DND-41 (cell line): ENCODE results near the gene VWDE.
"Not testable (repeated sequence)": the region's sequence is repeated elsewhere in the genome, so short reads cannot be mapped to it uniquely, and the experiment has no call there.

Experiments used
- ATAC-seq: fragments of 200-7000 bp; cut with Tn5 transposase; 3 replicates; pipeline ENCODE4 v1.9.1; 2021; ENCODE audit warnings: low read depth; ENCODE audit not compliant: insufficient read depth
- DNase-seq: peaks from one replicate; pipeline ENCODE4 v3.0.0-alpha.2; 2020
- H2AFZ ChIP-seq: 2 replicates; pipeline ENCODE4 v1.6.0; 2012; ENCODE audit warnings: low read depth, low read length
- H3K27ac ChIP-seq: 2 replicates; pipeline ENCODE4 v1.5.1; 2012; ENCODE audit warnings: low read length, inconsistent platforms
- H3K27me3 ChIP-seq: fragments of 200-600 bp; sonication (generic); 2 replicates; pipeline ENCODE4 v1.6.0; 2012; ENCODE audit warnings: low read length, mild to moderate bottlenecking, inconsistent platforms; ENCODE audit not compliant: insufficient read depth, poor library complexity
- H3K36me3 ChIP-seq: 2 replicates; pipeline ENCODE4 v1.5.1; 2012; ENCODE audit warnings: low read length, inconsistent platforms; ENCODE audit not compliant: insufficient read depth
- H3K4me1 ChIP-seq: 2 replicates; pipeline ENCODE4 v1.5.1; 2012; ENCODE audit warnings: mild to moderate bottlenecking, low read length; ENCODE audit not compliant: insufficient read depth
- H3K4me2 ChIP-seq: 2 replicates; pipeline ENCODE4 v1.6.0; 2012; ENCODE audit warnings: mild to moderate bottlenecking, moderate library complexity, low read length, inconsistent platforms; ENCODE audit not compliant: insufficient read depth
- H3K4me3 ChIP-seq, 2 experiments: fragments of 200-600 bp in 1 of 2; shearing (Covaris generic) in 1 of 2; 2 replicates each; pipeline ENCODE4 v1.5.1; 2012 to 2016; ENCODE audit warnings: inconsistent platforms in 2 of 2, low read length in 2 of 2, mild to moderate bottlenecking in 2 of 2, low read depth in 1 of 2, moderate library complexity in 1 of 2
- H3K79me2 ChIP-seq: 2 replicates; pipeline ENCODE4 v1.6.0; 2012; ENCODE audit warnings: low read length, inconsistent platforms; ENCODE audit not compliant: insufficient read depth
- H3K9ac ChIP-seq: 2 replicates; pipeline ENCODE4 v1.6.0; 2012; ENCODE audit warnings: low read depth, mild to moderate bottlenecking, inconsistent platforms, low read length, moderate library complexity
- H3K9me3 ChIP-seq: 2 replicates; pipeline ENCODE4 v1.5.1; 2012; ENCODE audit warnings: low read length, moderate library complexity, mild to moderate bottlenecking, inconsistent platforms; ENCODE audit not compliant: insufficient read depth, severe bottlenecking
- H4K20me1 ChIP-seq: 2 replicates; pipeline ENCODE4 v1.6.0; 2012; ENCODE audit warnings: low read length; ENCODE audit not compliant: insufficient read depth
- CTCF ChIP-seq: IDR thresholded peaks from 2 replicates; pipeline ENCODE4 v1.5.1; 2012; ENCODE audit warnings: borderline replicate concordance, low read length, moderate library complexity, mild to moderate bottlenecking; ENCODE audit not compliant: poor library complexity, severe bottlenecking; ENCODE audit errors: extremely low read depth
- EZH2 ChIP-seq: IDR thresholded peaks from 3 replicates; pipeline ENCODE4 v1.6.1; 2012; ENCODE audit warnings: borderline replicate concordance, low read depth, mild to moderate bottlenecking, moderate library complexity, low read length, inconsistent platforms; ENCODE audit not compliant: severe bottlenecking

Gene VWDE

GRCh38 chr7:12403287-12404181 is at the start of gene VWDE:
VWDE (minus strand) TSS chr7:12403865; CDS start chr7:12403716, 149 bp downstream.
- Histone ChIP-seq H3K4me3 (no peak within 1 kb of the TSS), H4K20me1 (no peaks in the 10 kb centered on the region), H3K36me3 (no peaks in the 10 kb centered on the region), H3K27me3 (no peaks in the 10 kb centered on the region), H3K4me2 (no peak within 1 kb of the TSS), H3K4me1 (no peaks in the 10 kb centered on the region), H3K79me2 (no peaks in the 10 kb centered on the region), H3K27ac (no peak within 1 kb of the TSS), H3K9ac (no peak within 1 kb of the TSS), H2AFZ (no peak within 1 kb of the TSS), H3K9me3 (no peaks in the 10 kb centered on the region)
- no peak for ATAC-seq
- no peak for TF ChIP-seq EZH2
- no peak for TF ChIP-seq CTCF
- DNase-seq: no peak

GRCh38 chr7:12453136-12453535 is 49.5 kb upstream of the VWDE start:
- not testable (repeated sequence) for H3K9me3 ChIP-seq, ATAC-seq, DNase-seq, H3K36me3 ChIP-seq, H3K4me1 ChIP-seq, H4K20me1 ChIP-seq, H3K9ac ChIP-seq, H3K27ac ChIP-seq, H2AFZ ChIP-seq, H3K27me3 ChIP-seq, H3K79me2 ChIP-seq, H3K4me2 ChIP-seq, H3K4me3 ChIP-seq

- Histone ChIP-seq H3K9me3 (no peaks in the 10 kb centered on the region), H3K4me2 (no peak overlapping the region), H3K36me3 (no peaks in the 10 kb centered on the region), H3K4me3 (no peak overlapping the region), H4K20me1 (no peaks in the 10 kb centered on the region), H3K79me2 (no peaks in the 10 kb centered on the region), H3K27me3 (no peaks in the 10 kb centered on the region), H3K4me1 (no peaks in the 10 kb centered on the region), H3K27ac (no peak overlapping the region), H2AFZ (no peak overlapping the region), H3K9ac (no peak overlapping the region)
- TF ChIP-seq EZH2 (no peak), CTCF (no peak)
- no peak for DNase-seq
- ATAC-seq: no peak
Measured at GRCh38 chr7:12450615-12451014, 47.0 kb upstream of the VWDE start.

- Histone ChIP-seq H3K4me1 (no peaks in the 10 kb centered on the region), H3K27ac (no peak overlapping the region), H3K36me3 (no peaks in the 10 kb centered on the region), H3K4me2 (no peak overlapping the region), H3K9ac (no peak overlapping the region), H2AFZ (no peak overlapping the region), H3K27me3 (no peaks in the 10 kb centered on the region), H3K9me3 (no peaks in the 10 kb centered on the region), H3K79me2 (no peaks in the 10 kb centered on the region), H3K4me3 (no peak overlapping the region), H4K20me1 (no peaks in the 10 kb centered on the region)
- ATAC-seq: no peak
- DNase-seq: no peak
- TF ChIP-seq CTCF (no peak), EZH2 (no peak)
Measured at GRCh38 chr7:12444785-12445184, 41.1 kb upstream of the VWDE start.
